ENCODE measurements around the gene DLX1. TPM values are rescaled to one million over a fixed set of nuclear protein-coding genes. Genes with fewer than 3 reads are reported as not detected.

The DLX1 gene
- total RNA-seq, 1 experiment from 2014 or later, result 0.77 TPM

- Mint-ChIP-seq H3K4me3 (ENCODE audit: unreplicated experiment) (peak overlapping the region; percentile 92), H3K36me3 (ENCODE audit: insufficient read depth, unreplicated experiment) (no peaks in the 10 kb centered on the region), H3K9me3 (ENCODE audit: unreplicated experiment) (no peaks in the 10 kb centered on the region), H3K27ac (ENCODE audit: low read depth, unreplicated experiment) (peak overlapping the region; percentile 41), H3K27me3 (ENCODE audit: insufficient read depth, unreplicated experiment) (no peaks in the 10 kb centered on the region), H3K4me1 (ENCODE audit: insufficient read depth, unreplicated experiment) (peaks cover 9% of the 10 kb centered on the region)
- TF ChIP-seq CTCF (IDR thresholded peaks at IDR 0.05; ENCODE audit: unreplicated experiment), result peak; percentile 93
- DNase-seq (ENCODE audit: unreplicated experiment), result peak; percentile 89
- ChIA-PET POLR2A (interaction anchor here (0.6 to 4.1 kb wide), 22 partner anchors 10 to 544 kb away, joined by 3 to 35 read pairs (median 4); partner anchors contain the start of genes DLX1, DYNC1I2, HAT1 and METAP1D), CTCF (interaction anchor here (0.5 to 4.6 kb wide), 27 partner anchors 10 to 530 kb away, joined by 3 to 36 read pairs (median 3); no protein-coding TSS in a partner anchor)
- intact Hi-C loops (cut with micrococcal nuclease), result loop anchor here (1.0 to 10.0 kb wide), 10 partner anchors 24 to 529 kb away; partner anchors contain the start of genes METAP1D and SLC25A12
- BruUV-seq (replicated peaks), result no TSS peak
Observed at GRCh38 chr2:172103471-172104272, 18.4 kb downstream of the DLX1 start.

- no peak for DNase-seq (ENCODE audit: unreplicated experiment)
- ChIA-PET CTCF (interaction anchor here (0.7 to 4.6 kb wide), 9 partner anchors 8 to 533 kb away, joined by 3 to 36 read pairs (median 5); partner anchors contain the start of gene HAT1), POLR2A (interaction anchor here (0.7 to 4.1 kb wide), 3 partner anchors 10 to 183 kb away, joined by 3 to 35 read pairs (median 5); partner anchors contain the start of gene HAT1)
- intact Hi-C loops (cut with micrococcal nuclease), result loop anchor here (10.0 kb wide), 1 partner anchor 211 kb away; the partner anchor contains the start of gene SLC25A12
- no peak overlapping the region for H3K4me3 Mint-ChIP-seq (ENCODE audit: unreplicated experiment)
- BruUV-seq (replicated peaks), result no TSS peak
- H3K27ac Mint-ChIP-seq (ENCODE audit: low read depth, unreplicated experiment), result no peak overlapping the region
- TF ChIP-seq CTCF (IDR thresholded peaks at IDR 0.05; ENCODE audit: unreplicated experiment), result no peak
- no peaks in the 10 kb centered on the region for H3K36me3 Mint-ChIP-seq (ENCODE audit: insufficient read depth, unreplicated experiment)
- H3K4me1 Mint-ChIP-seq (ENCODE audit: insufficient read depth, unreplicated experiment), result peaks cover 7% of the 10 kb centered on the region
- H3K9me3 Mint-ChIP-seq (ENCODE audit: unreplicated experiment), result no peaks in the 10 kb centered on the region
- no peaks in the 10 kb centered on the region for H3K27me3 Mint-ChIP-seq (ENCODE audit: insufficient read depth, unreplicated experiment)
Observed at GRCh38 chr2:172105471-172106107, 20.3 kb downstream of the DLX1 start.

- intact Hi-C loops (cut with micrococcal nuclease), result loop anchor here (10.0 kb wide), 1 partner anchor 212 kb away; the partner anchor contains the start of gene SLC25A12
- Mint-ChIP-seq H3K36me3 (ENCODE audit: insufficient read depth, unreplicated experiment) (no peaks in the 10 kb centered on the region), H3K27ac (ENCODE audit: low read depth, unreplicated experiment) (no peak overlapping the region), H3K4me3 (ENCODE audit: unreplicated experiment) (no peak overlapping the region), H3K27me3 (ENCODE audit: insufficient read depth, unreplicated experiment) (no peaks in the 10 kb centered on the region), H3K4me1 (ENCODE audit: insufficient read depth, unreplicated experiment) (peaks cover 7% of the 10 kb centered on the region), H3K9me3 (ENCODE audit: unreplicated experiment) (no peaks in the 10 kb centered on the region)
- POLR2A ChIA-PET, result interaction anchor here (0.6 to 1.1 kb wide), 4 partner anchors 9 to 170 kb away, joined by 3 read pairs; no protein-coding TSS in a partner anchor
- no TSS peak for BruUV-seq (replicated peaks)
- CTCF ChIA-PET, result interaction anchor here (0.5 to 4.6 kb wide), 11 partner anchors 10 to 583 kb away, joined by 3 to 36 read pairs (median 4); no protein-coding TSS in a partner anchor
- no peak for DNase-seq (ENCODE audit: unreplicated experiment)
- TF ChIP-seq CTCF (IDR thresholded peaks at IDR 0.05; ENCODE audit: unreplicated experiment), result peak; percentile 28
Observed at GRCh38 chr2:172106108-172106961, 21.0 kb downstream of the DLX1 start.
